ENCODE measurements around the gene EVI5.

The EVI5 gene

GRCh38 chr1:92832537-92833114, 47.7 kb upstream of the EVI5 start:
- Histone ChIP-seq H3K9me3 (ENCODE audit: low read length) (no peaks in the 10 kb centered on the region), H3K9me2 (ENCODE audit: low read depth, low read length) (no peaks in the 10 kb centered on the region), H3K27ac (ENCODE audit: low read depth, low read length, poor library complexity, severe bottlenecking) (peak overlapping the region; percentile 74), H3K4me3 (ENCODE audit: low read depth, low read length, poor library complexity, severe bottlenecking) (peak overlapping the region; percentile 93), H3F3A (ENCODE audit: insufficient read depth, low read length) (peaks cover 4% of the 10 kb centered on the region), H3K27me3 (ENCODE audit: insufficient read depth, low read length) (no peaks in the 10 kb centered on the region), H2AFZ (ENCODE audit: low read length) (no peak overlapping the region), H3K4me2 (ENCODE audit: low read length) (peak overlapping the region; percentile 72), H3K79me2 (ENCODE audit: insufficient read depth, low read length) (peaks cover 57% of the 10 kb centered on the region), H3K36me3 (ENCODE audit: insufficient read depth, low read length) (peaks cover 56% of the 10 kb centered on the region), H3K9ac (ENCODE audit: low read length) (peak overlapping the region; percentile 98), H3K4me1 (ENCODE audit: insufficient read depth, low read length, severe bottlenecking) (peaks cover 37% of the 10 kb centered on the region), H4K20me1 (ENCODE audit: insufficient read depth, low read length) (no peaks in the 10 kb centered on the region)
- TF ChIP-seq EZH2 (IDR thresholded peaks at IDR 0.05; ENCODE audit: borderline replicate concordance, low read length) = no peak
- TF ChIP-seq CTCF (IDR thresholded peaks at IDR 0.05; ENCODE audit: low read length) = no peak

- TF ChIP-seq EZH2 (IDR thresholded peaks at IDR 0.05; ENCODE audit: borderline replicate concordance, low read length) = no peak
- peak; percentile 77 for TF ChIP-seq CTCF (IDR thresholded peaks at IDR 0.05; ENCODE audit: low read length)
- peaks cover 49% of the 10 kb centered on the region for H3K36me3 ChIP-seq (ENCODE audit: insufficient read depth, low read length)
- peaks cover 51% of the 10 kb centered on the region for H3K79me2 ChIP-seq (ENCODE audit: insufficient read depth, low read length)
- H3K4me3 ChIP-seq (ENCODE audit: low read depth, low read length, poor library complexity, severe bottlenecking) = peak within 1 kb of the TSS; percentile 93
- no peaks in the 10 kb centered on the region for H3K27me3 ChIP-seq (ENCODE audit: insufficient read depth, low read length)
- peak within 1 kb of the TSS; percentile 98 for H3K9ac ChIP-seq (ENCODE audit: low read length)
- no peaks in the 10 kb centered on the region for H3K9me2 ChIP-seq (ENCODE audit: low read depth, low read length)
- H3K4me2 ChIP-seq (ENCODE audit: low read length) = peak within 1 kb of the TSS; percentile 72
- 0 out of 2 replicates have a peak within 1 kb of the TSS, but pooled peaks have one; percentile 25 for H2AFZ ChIP-seq (ENCODE audit: low read length)
- no peaks in the 10 kb centered on the region for H3K9me3 ChIP-seq (ENCODE audit: low read length)
- peaks cover 37% of the 10 kb centered on the region for H3K4me1 ChIP-seq (ENCODE audit: insufficient read depth, low read length, severe bottlenecking)
- peaks cover 4% of the 10 kb centered on the region for H3F3A ChIP-seq (ENCODE audit: insufficient read depth, low read length)
- H3K27ac ChIP-seq (ENCODE audit: low read depth, low read length, poor library complexity, severe bottlenecking) = peak within 1 kb of the TSS; percentile 74
- no peaks in the 10 kb centered on the region for H4K20me1 ChIP-seq (ENCODE audit: insufficient read depth, low read length)
Measured at GRCh38 chr1:92831762-92832536, 47.0 kb upstream of the EVI5 start, which contains the start of gene RPL5. TSS of gene RPL5 (plus strand) at chr1:92832040. CDS start at chr1:92832115, 75 bp downstream.

GRCh38 chr1:92831368-92831761, 46.5 kb upstream of the EVI5 start:
- H3K9me3 ChIP-seq (ENCODE audit: low read length) = no peaks in the 10 kb centered on the region
- peak overlapping the region; percentile 32; the same call in 1 of the 2 replicates for H3K9ac ChIP-seq (ENCODE audit: low read length)
- H3K4me2 ChIP-seq (ENCODE audit: low read length) = peak overlapping the region; percentile 51
- peaks cover 37% of the 10 kb centered on the region for H3K4me1 ChIP-seq (ENCODE audit: insufficient read depth, low read length, severe bottlenecking)
- peaks cover 4% of the 10 kb centered on the region; the same call in 1 of the 2 replicates for H3F3A ChIP-seq (ENCODE audit: insufficient read depth, low read length)
- H4K20me1 ChIP-seq (ENCODE audit: insufficient read depth, low read length) = no peaks in the 10 kb centered on the region
- H3K4me3 ChIP-seq (ENCODE audit: low read depth, low read length, poor library complexity, severe bottlenecking) = peak overlapping the region; percentile 93
- peaks cover 45% of the 10 kb centered on the region for H3K79me2 ChIP-seq (ENCODE audit: insufficient read depth, low read length)
- TF ChIP-seq EZH2 (IDR thresholded peaks at IDR 0.05; ENCODE audit: borderline replicate concordance, low read length) = no peak
- TF ChIP-seq CTCF (IDR thresholded peaks at IDR 0.05; ENCODE audit: low read length) = no peak
- H3K27me3 ChIP-seq (ENCODE audit: insufficient read depth, low read length) = no peaks in the 10 kb centered on the region
- 0 out of 2 replicates have a peak overlapping the region, but pooled peaks have one; percentile 25 for H2AFZ ChIP-seq (ENCODE audit: low read length)
- no peaks in the 10 kb centered on the region for H3K9me2 ChIP-seq (ENCODE audit: low read depth, low read length)
- no peak overlapping the region for H3K27ac ChIP-seq (ENCODE audit: low read depth, low read length, poor library complexity, severe bottlenecking)
- H3K36me3 ChIP-seq (ENCODE audit: insufficient read depth, low read length) = peaks cover 44% of the 10 kb centered on the region

Data from OCI-LY1 (cell line).